Measurements from ENCODE around the gene LRRC15.

LRRC15 gene

GRCh38 chr3:194313560-194314387, 55.8 kb downstream of the LRRC15 start:
- DNase-seq: no peak

GRCh38 chr3:194312743-194313281, 56.7 kb downstream of the LRRC15 start:
- no peak for DNase-seq

GRCh38 chr3:194312186-194312742, 57.3 kb downstream of the LRRC15 start:
- no peak for DNase-seq

GRCh38 chr3:194311000-194311399, 58.5 kb downstream of the LRRC15 start:
- no peak for DNase-seq

- DNase-seq: no peak
These were observed 59.3 kb downstream of the LRRC15 start for GRCh38 chr3:194310060-194310835.

GRCh38 chr3:194308601-194309449, 60.7 kb downstream of the LRRC15 start:
- DNase-seq: no peak

- DNase-seq: no peak
These were observed 61.7 kb downstream of the LRRC15 start for GRCh38 chr3:194307849-194308248.

GRCh38 chr3:194306771-194307640, 62.5 kb downstream of the LRRC15 start:
- DNase-seq: no peak

GRCh38 chr3:194306109-194306686, 63.3 kb downstream of the LRRC15 start:
- no peak for DNase-seq

- no peak for DNase-seq
These were observed 64.0 kb downstream of the LRRC15 start for GRCh38 chr3:194305356-194306108.

All from HCEC 1CT (cell line).